ENCODE results near the gene C6orf15. TPM values are rescaled to one million over a fixed set of nuclear protein-coding genes. Genes with fewer than 3 reads are reported as not detected.

Gene C6orf15
- total and polyA plus RNA-seq, 2 donors (not counting 3 experiments of a cell fraction or from before 2014, with no cell fraction given), result not detected

GRCh38 chr6:31092238-31092637 is 20.1 kb downstream of the C6orf15 start:
- TF ChIP-seq MYC (IDR thresholded peaks at IDR 0.05; ENCODE audit: low read depth, low read length) (no peak), JUN (IDR thresholded peaks at IDR 0.05; ENCODE audit: borderline replicate concordance, insufficient read depth, insufficient read length, low read depth) (no peak), EZH2 (IDR thresholded peaks at IDR 0.05; ENCODE audit: borderline replicate concordance, low read depth, low read length, severe bottlenecking) (no peak), POLR2A (IDR thresholded peaks at IDR 0.05; ENCODE audit: low read depth, low read length) (no peak)
- H3K27ac ChIP-seq (ENCODE audit: insufficient read depth, low read depth, low read length), result no peak overlapping the region
- no peaks in the 10 kb centered on the region for H3K9me3 ChIP-seq (replicated peaks; ENCODE audit: control insufficient read depth, insufficient read depth, low read length)
- H3K4me3 ChIP-seq (replicated peaks in 1 of 3; ENCODE audit: insufficient read depth in 1 of 3, low read depth in 1 of 3, low read length in 3 of 3), result no peak overlapping the region
- FAIRE-seq (no peak), DNase-seq (ENCODE audit: low read depth, low spot score) (no peak)
- no peaks in the 10 kb centered on the region for H3K79me2 ChIP-seq (ENCODE audit: control insufficient read depth, insufficient read depth, low read length)
- no peak overlapping the region for H2AFZ ChIP-seq (ENCODE audit: low read depth, low read length)
- no TSS peak for BruUV-seq (replicated peaks)
- CTCF ChIA-PET, result interaction anchor here (1.0 to 6.3 kb wide), 5 partner anchors 13 to 270 kb away, joined by 3 to 45 read pairs (median 4); partner anchors contain the start of gene PSORS1C1
- no peak overlapping the region for H3K4me2 ChIP-seq (ENCODE audit: insufficient read depth, low read length)
- intact Hi-C loops (cut with micrococcal nuclease), result no loop called here
- no peaks in the 10 kb centered on the region for H3K36me3 ChIP-seq (ENCODE audit: control insufficient read depth in 2 of 2, extremely low read depth in 1 of 2, insufficient read depth in 2 of 2, low read length in 2 of 2)
- H3K9ac ChIP-seq (replicated peaks; ENCODE audit: extremely low read depth, insufficient read depth, low read length), result no peak overlapping the region
- no peaks in the 10 kb centered on the region for H4K20me1 ChIP-seq (replicated peaks; ENCODE audit: control insufficient read depth, extremely low read depth, insufficient read depth, low read length)
- no peaks in the 10 kb centered on the region for H3K9me1 ChIP-seq (replicated peaks; ENCODE audit: control insufficient read depth, extremely low read depth, insufficient read depth, low read length)
- dilution Hi-C loops (cut with MboI; ENCODE audit: extremely low pct_ligation_motif_present, low sequenced_read_pairs), result no loop called here
- POLR2A ChIA-PET, result no interaction called here
- no peaks in the 10 kb centered on the region for H3K27me3 ChIP-seq (ENCODE audit: control insufficient read depth in 2 of 2, insufficient read depth in 2 of 2, low read length in 2 of 2)
- H3K4me1 ChIP-seq (ENCODE audit: control insufficient read depth, extremely low read depth, insufficient read depth, low read length), result peaks cover 38% of the 10 kb centered on the region

- Histone ChIP-seq H3K9ac (replicated peaks; ENCODE audit: extremely low read depth, insufficient read depth, low read length) (no peak overlapping the region), H3K27ac (ENCODE audit: insufficient read depth, low read depth, low read length) (no peak overlapping the region), H3K4me3 (replicated peaks in 1 of 3; ENCODE audit: insufficient read depth in 1 of 3, low read depth in 1 of 3, low read length in 3 of 3) (no peak overlapping the region), H3K27me3 (ENCODE audit: control insufficient read depth in 2 of 2, insufficient read depth in 2 of 2, low read length in 2 of 2) (no peaks in the 10 kb centered on the region), H3K9me3 (replicated peaks; ENCODE audit: control insufficient read depth, insufficient read depth, low read length) (no peaks in the 10 kb centered on the region), H3K9me1 (replicated peaks; ENCODE audit: control insufficient read depth, extremely low read depth, insufficient read depth, low read length) (no peaks in the 10 kb centered on the region), H3K4me2 (ENCODE audit: insufficient read depth, low read length) (no peak overlapping the region), H2AFZ (ENCODE audit: low read depth, low read length) (no peak overlapping the region), H3K79me2 (ENCODE audit: control insufficient read depth, insufficient read depth, low read length) (no peaks in the 10 kb centered on the region), H4K20me1 (replicated peaks; ENCODE audit: control insufficient read depth, extremely low read depth, insufficient read depth, low read length) (no peaks in the 10 kb centered on the region), H3K36me3 (ENCODE audit: control insufficient read depth in 2 of 2, extremely low read depth in 1 of 2, insufficient read depth in 2 of 2, low read length in 2 of 2) (no peaks in the 10 kb centered on the region), H3K4me1 (ENCODE audit: control insufficient read depth, extremely low read depth, insufficient read depth, low read length) (peaks cover 38% of the 10 kb centered on the region)
- no peak for DNase-seq (ENCODE audit: low read depth, low spot score)
- FAIRE-seq, result no peak
- ChIA-PET POLR2A (no interaction called here), CTCF (interaction anchor here (1.1 to 6.3 kb wide), 3 partner anchors 12 to 35 kb away, joined by 3 to 45 read pairs (median 24); partner anchors contain the start of gene PSORS1C1)
- TF ChIP-seq EZH2 (IDR thresholded peaks at IDR 0.05; ENCODE audit: borderline replicate concordance, low read depth, low read length, severe bottlenecking), result no peak
- intact Hi-C loops (cut with micrococcal nuclease), result no loop called here
- dilution Hi-C loops (cut with MboI; ENCODE audit: extremely low pct_ligation_motif_present, low sequenced_read_pairs), result no loop called here
- BruUV-seq (replicated peaks), result no TSS peak
Observed at GRCh38 chr6:31091680-31092079, 20.7 kb downstream of the C6orf15 start.

Data from endothelial cell of umbilical vein (primary cell).